GM19452 (cell line): Measurements from ENCODE around the gene TSPAN9.

Experiments used
- ATAC-seq: cut with Tn5 transposase; IDR thresholded peaks from one replicate; pipeline ENCODE4 v1.9.1; 2021; ENCODE audit not compliant: unreplicated experiment

TSPAN9 gene

DNA sequence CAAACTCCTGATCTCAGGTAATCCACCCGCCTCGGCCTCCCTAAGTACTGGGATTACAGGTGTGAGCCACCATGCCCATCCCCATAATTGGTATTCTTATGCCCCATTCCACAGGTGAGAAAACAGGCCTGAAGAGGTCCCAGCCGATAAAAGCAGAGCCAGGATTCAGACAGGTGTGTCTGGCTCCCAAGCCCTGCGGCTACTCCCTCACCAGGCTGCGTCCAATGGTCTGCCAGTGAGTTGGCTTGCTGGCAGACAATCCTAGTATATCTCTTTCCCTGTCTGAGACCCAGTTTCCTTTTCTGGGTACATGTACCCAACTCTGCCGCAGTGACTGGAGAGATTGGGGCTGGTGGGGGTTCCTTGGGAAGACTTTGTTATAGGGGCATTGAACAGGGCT, 1.9 kb upstream of the TSPAN9 start:
- ATAC-seq = no peak

DNA sequence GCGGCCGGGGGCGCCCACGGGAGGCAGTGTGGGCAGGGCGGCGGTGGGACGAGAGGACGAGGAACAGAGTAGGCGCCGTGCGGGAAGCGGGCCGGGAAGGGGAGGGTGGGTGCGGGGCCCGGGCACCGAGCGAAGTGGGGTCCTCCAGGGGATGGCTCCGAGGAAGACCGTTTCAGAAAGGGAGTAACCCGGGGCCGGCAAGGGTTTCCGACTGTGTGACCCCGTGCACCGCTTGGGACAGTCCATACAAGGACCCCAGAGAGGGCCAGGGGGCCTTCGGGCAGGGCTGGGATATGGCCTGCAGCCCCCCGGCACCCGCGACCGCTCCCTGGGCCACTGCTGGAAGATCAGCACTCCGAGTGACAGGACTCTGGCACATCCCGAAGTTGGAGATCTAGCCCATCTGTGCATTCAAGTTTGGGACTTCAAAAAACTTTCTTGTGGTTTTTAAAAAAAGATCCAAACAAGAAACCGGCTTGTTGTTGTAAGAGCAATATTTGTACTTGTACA, 448 bp downstream of the TSPAN9 start:
- ATAC-seq = no peak

DNA sequence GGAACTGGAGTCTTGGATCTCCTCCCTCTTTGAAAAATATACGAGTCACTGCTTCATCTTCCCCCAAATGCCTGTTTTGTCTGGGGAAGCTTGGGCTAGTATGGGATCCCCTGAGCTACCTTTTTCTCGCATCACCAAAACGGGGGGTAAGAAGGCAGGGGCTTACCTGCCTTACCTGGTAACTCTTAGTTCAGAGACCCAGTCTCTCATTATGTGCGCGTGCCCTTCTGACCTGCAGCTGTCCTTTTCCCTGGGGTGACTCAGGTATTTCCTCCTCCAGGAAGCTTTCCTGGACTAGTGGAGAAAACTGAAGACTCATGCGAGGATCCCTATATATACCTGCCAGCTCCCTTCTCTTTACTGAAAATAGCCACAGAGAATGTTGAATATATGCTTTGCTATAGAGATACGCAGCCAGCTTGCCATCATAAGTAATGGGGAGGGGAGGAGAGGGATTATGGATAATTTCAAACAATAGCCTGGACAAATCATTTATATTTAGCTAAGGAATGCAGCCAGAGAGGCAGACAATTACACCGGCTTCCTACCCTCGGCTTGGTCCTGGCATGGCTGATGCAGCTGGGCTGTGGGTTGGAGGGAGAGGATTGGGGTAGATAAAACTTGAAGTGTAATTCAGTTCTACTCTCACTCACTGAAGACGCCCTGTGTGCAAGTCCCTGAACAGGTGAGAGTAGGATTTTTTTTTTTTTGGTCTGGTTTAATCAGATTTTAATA, 1.1 kb downstream of the TSPAN9 start:
- ATAC-seq = no peak

DNA sequence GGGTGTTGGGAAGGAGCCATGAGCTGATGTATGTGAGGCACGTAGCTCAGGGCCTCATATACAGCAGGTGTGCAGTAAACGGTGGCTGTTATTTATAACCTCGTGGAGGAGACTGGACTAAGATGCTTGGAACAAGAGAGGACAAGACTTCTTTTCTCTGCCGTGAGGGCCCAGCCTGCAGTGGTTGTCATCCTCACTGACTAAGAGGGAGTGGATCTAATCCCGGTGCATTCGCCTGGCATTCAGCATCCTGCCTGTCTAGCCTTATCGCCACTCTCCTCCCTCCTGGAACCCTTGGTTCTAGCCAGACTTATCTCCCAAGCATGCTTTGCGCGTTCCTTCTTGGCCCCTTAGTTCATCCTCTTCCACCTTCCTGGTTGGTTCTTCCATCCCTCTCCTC, 3.9 kb downstream of the TSPAN9 start:
- ATAC-seq = no peak

DNA sequence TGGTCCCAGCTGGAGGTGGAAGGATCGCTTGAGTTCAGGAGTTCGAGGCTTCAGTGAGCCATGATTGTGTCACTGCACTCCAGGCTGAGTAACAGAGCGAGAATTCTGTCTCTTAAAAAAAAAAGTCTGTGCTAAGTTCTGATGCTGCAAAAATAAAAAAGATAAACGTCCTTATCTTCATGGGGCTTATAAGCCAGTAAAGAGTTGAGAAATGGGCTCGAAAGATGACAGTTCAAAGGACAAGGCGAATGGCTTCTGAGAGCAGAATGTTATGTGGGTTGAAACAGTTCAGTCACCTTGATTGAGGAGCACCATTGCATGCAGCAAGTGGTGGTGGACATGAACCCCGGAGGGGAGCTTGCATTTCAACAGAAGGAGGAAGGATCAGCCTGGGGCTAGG, 4.7 kb downstream of the TSPAN9 start:
- ATAC-seq = no peak

DNA sequence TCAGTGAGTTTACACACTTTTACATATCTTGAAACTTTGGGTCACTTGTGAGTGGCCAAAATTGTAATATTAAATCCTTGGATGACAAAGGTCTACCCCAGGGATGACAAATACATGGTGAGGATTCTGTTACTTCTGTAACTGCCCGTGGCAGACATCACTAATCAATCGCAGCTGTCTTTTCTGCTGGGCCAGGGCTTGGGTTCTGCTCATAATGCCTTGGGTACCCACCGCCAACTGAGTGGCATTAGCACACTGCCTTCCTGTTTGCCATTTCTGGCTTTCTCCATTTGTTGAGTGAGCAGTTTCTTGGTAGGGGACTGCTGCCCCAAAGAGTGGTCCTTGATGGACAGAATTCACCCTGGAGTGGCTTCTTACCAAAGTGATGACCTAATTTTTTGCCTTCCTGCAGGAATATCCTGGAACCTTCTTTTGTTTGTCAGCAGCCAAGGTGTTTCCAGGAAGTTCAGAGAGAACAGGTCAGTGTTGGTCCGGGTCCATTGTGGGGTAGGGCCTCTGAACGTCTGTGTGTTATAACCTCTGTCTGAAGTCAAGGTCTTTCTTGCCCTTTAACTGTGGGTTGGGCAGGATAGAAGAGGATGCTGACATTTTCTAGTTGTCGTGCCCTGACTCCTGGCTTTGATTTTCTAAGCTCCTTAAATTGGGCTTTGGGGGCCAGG, 6.2 kb downstream of the TSPAN9 start:
- no peak for ATAC-seq

DNA sequence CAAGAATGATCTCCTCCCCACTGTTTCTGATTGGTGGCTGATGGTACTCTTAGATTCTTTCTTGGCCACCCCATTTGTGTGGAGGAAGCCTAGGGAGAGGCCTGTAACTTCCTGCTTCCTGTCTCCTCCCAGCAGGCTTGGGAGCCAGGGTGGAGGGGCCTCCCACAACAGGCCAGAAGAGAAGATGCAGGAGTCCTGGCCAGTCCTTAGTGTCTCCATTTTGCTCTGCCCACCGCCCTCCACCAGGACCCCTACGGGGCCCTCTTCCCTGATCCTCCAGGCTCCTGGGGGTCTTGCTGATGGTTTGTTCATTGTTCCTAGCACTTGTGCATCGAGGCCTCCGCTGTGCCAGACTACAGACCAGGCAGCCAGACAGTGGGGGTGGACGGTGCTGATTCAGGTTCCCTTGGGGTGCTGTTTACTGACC, 6.8 kb downstream of the TSPAN9 start:
- ATAC-seq = no peak

DNA sequence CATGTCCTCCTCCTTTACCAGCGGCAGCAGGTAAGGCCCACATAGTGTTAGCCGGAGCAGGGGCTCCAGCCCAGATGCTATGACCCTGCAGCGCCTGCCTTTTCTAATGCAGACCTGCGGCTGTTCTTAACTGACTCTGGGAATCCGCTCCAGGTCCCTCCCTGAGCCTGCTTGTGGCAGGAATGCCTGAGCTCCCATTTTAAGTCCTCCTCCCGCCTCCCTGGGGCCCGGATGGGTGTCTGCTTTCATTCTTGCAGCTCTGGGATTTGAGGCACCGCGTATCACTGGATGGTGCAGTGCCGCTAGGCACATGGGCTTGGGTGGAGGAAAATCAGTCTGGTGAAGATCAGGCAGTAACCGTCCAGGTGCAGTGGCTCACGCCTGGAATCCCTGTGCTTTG, 7.6 kb downstream of the TSPAN9 start:
- no peak for ATAC-seq

DNA sequence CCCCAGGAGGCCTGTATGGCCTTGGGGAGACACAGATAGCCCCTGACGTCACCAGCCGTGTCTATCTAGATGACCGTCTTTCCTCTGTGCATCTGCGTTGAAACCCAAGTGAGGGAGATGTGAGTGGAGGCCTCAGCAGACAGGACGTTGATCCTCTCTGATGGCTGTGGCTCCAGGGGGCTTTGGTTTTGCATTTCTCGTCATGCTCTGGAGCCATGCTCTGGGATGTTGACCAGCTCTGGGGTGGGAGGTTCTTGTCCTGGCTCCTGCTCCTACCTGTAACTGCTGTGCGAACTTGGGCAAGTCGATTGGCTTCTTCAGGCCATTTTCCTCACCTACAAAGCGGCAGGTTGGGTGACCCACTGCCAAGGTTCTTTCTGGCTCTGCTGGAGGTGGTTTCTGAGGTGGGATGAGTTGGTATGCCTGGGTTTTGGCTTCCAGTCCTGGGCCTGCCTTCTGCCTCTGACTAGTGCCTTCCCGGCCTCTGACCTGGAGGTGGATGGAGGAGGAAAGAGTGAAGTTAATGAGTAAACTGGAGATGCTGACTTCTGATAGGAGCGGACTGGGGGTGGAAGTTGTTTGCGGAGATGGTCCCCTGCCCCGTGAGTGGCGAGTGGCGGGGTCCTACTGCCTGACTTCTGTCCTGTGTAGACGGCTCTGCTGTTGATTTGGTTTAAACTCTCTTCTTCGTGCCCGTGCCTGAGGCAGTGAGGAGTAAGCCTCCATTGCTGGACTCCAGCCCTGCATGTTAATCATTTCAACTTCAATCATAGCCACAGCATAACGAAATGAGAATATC, 8.4 kb downstream of the TSPAN9 start:
- no peak for ATAC-seq

DNA sequence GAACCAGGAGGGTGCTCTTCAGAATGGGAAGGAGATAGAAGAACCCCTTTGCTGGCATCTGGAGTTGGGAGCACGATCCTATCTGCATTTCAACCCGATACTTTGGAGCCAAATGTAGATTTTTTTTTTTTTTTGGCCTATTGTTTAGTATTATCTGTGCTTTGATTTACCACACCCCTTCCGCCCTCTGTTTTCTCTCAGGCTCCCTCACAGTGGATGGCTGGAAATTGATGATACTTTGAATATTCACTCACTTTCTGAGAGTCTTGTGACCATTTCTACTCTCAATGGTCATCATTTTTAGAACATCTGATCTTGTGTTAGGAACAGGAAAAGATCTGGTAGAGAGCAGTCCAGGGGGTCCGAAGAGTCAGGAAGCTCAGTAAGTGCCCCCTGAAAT, 9.0 kb downstream of the TSPAN9 start:
- no peak for ATAC-seq

DNA sequence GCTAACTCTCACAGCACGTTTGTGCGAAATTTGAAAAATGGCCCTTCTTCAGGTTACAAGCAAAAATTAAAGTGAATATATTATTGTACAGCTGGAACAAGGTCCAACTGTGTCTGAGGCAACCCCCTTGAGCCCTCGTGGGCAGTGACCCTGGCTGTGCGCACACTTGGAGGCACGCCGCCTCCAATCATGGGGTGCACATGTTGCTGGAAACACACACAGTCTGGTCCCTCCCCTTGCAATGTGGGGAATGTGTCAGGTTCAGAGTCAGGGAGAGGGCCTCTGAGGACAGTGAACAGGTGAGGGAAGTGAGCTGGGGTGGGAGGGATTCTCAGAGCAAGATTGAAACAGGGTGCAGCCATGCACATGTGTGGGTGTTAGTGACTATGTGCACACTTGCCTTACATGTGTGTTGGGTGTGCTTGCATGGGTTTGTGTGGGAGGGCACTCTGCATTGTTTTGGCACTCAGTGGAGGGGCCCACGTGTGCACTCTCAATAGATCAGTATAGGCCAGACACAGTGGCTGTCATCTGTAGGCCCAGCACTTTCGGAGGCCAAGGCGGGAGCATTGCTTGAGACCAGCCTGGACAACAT, 9.6 kb downstream of the TSPAN9 start:
- ATAC-seq = no peak

DNA sequence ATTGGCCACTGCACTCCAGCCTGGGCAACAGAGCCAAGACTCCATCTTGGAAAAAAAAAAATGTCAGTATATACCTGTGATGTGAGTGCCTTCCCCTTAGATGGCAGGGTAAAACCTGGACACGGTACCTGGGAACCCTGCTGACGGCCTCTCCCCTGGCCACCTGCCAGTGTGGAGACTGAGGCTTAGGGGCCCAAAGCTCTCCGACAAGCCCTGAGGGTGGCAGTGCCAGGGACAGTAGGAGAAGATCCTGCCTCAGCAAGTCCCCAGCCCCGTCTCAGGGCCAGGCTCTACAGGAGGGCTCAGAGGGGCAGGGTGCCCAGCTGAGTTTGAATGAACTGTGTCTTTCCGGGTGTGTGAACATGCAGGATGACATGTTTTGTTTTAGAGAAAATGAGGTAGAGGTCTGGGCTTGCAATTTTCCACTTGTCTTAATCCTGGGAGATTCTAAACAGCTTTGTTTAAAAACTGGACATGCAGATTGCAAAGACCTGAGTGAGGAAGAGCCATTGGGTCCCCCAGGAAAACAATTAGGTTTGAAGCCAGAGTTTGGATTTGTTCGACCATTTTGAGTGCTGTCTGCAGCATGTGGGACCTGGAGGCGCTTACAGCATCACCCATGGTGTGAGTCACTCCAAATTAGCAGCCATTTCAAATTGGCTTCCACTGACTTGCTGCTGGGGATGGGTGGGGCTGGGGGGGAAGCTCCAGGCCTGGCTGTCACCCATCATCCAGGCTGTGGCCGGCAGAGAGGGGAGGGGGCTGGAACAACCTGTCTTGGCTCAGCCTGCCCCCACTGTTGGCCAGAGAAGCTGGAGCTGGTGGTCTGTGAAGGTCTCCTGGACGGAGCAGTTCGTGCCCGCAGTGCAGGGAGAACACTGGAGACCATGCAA, 10.8 kb downstream of the TSPAN9 start:
- ATAC-seq = no peak

DNA sequence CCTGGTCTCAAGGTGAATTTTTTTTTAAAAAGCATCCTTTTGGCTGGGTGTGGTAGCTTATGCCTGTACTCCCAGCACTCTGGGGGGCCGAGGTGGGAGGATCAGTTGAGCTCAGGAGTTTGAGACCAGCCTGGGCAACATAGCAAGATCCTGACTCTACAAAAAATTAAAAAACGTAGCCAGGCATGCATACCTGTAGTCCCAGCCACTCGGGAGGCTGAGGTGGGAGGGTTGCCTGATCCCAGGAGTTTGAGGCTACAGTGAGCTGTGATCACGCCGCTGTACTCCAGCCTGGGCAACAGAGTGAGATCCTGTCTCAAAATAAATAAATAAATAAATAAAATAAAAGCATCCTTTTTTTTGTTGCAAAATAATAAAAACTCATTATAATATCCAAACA, 12.4 kb downstream of the TSPAN9 start:
- ATAC-seq = no peak

DNA sequence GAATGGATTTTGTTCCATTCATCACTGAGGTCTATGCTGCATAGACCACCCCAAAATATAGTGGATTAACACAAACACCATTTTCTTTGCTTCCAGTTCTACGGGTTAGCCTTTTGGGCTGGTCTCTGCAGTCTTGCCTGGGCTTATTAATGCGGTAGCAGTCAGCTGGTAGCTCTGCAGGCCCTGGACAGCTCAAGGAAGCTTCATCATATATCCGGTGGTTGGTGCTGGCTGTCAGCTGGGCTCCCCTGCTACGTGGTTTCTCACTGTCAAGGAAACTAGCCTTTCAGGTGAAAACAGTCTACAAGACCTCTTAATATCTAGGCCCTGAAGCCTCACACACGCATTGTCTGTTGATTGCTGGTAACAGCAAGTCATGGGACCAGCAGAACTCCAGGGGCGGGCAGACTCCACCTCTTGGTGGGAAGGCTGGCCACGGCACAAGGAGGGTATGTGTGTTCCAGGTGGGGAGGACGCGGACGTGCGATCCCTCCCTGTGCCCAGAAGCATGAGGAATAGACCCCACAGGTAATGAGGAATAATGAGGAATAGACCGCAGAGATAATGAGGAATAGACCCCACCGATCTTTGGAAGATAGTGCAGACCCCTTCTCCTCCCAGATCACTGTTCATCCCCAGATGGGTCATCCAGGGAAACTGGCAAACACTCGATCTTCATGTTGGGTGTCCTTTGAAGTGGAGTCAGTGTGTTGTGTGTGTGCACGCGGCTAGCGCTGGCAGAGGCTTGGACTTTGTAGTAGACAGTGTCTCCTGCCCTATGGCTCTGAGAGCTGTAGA, 13.3 kb downstream of the TSPAN9 start:
- ATAC-seq = no peak

DNA sequence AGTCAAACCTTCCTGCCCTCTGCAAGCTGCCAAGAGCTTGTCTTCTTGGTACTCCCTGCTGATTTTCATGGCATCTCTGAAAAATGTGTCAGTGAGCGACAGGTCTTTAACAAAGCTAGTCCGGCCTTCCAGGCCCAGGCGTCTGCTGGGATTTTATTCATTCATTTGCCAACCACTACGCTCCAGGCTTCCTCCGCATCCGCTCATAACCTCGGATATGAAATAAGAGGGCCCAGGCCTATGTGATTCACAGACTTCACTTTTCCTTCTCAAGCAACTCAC, 13.8 kb downstream of the TSPAN9 start:
- no peak for ATAC-seq

DNA sequence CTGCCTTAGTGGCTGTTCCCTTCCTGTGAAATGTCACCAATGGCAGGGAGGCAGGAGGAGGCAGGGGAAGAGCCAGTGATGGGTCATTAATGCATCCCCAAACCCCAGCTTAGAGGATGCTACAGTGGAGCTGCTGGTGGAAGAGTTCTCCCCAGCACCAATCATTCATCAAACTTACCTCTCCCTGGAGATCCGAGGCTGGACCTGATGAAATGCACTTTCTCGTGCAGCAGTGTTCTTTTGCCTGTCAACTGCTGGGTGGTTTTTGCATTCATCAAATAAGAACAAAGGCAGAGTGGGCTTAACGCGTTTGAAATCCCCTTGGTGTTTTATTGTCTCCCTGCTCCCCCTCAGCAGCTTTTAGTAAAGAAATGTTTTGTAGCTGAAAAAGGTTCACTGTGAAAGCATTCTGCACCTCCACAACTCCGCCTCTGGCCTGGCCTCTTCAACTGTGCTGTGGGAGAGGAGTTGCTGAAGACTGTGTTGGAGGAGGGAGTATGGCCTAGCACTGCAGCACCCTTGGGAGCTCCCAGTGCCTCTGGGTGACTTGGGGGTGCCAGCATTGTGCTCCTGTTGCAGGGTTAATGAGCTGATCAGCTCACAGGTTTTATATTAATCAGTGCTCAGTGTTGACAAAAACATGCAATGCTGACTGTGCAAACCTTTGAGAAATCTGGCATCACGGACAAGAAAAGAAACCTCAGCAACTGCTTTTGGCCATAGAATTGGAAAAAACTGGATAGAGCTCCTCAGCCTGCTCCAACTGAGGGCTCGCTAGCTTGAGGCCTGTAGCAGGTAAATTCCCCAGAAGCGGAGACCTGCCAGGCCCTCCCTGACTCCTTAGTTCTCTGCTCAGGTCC, 14.4 kb downstream of the TSPAN9 start:
- no peak for ATAC-seq

DNA sequence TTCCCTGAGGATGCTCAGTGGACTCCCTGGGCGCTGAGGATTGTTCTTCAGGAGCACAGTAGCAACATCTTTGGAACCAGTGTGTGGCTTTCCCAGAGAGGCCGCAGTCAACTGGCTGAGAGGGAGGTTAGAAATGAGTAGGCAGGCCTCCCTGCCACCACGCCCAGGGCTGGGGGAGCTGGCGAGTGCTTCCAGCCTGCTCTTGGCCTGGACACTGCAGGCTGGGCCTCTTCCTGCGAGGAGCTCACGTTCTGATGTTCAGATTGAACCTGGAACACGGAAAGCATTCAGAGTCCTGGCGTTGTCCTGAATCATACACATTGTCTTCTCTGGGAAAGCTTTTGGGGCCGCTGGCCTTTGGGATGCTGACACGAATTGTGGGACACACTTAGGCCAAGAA, 15.6 kb downstream of the TSPAN9 start:
- ATAC-seq = no peak

DNA sequence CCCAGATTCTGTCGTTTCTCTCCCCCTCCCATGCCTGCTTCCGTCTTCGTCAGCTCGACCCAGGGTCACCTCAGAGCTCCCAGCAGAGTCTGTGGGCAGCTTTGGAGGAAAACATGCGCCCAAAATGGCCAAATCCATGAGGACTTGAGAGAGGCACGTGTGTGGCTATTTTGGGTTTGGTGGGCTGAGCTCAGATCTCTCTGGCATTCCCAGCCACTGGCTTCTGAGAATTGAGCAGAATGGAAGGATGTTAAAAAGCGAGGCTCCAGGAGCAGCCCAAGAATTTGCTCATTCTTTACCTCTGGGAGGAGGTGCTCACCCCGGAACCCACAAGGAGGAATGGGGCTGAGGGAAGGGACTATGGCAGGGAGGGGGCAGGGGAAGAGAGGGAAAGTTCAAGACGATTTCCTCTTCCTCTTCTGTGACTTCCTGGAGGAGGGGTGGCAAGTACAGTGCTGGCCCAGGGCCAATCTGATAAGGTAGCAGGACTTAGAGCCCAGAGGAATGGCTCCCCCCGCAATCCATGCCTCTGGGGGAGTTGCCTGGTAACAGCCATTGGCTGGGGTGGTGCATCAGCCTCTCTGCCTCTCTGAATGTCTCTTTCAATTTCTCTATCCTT, 20.1 kb downstream of the TSPAN9 start:
- ATAC-seq = no peak
